K562 (cell line): ENCODE measurements around the gene GRB10. TPM values are rescaled to one million over a fixed set of nuclear protein-coding genes. Genes with fewer than 3 reads are reported as not detected.
"Not testable (repeated sequence)": the region's sequence is repeated elsewhere in the genome, so short reads cannot be mapped to it uniquely, and the experiment has no call there.

Experiments used
- ATAC-seq: fragments of 200-7000 bp; cut with Tn5 transposase; 3 replicates; pipeline ENCODE4 v1.9.1; 2020; ENCODE audit warnings: moderate library complexity
- BruUV-seq: library from RNA; stranded (reverse); fragments of 400-500 nt; replicated peaks from 2 replicates; lab custom pipeline; 2021; lab: Mats Ljungman, UMichigan
- CTCF ChIA-PET: fragments of 300-600 bp; formaldehyde crosslinking; extraction: SDS; loops from one replicate; lab custom pipeline; 2021; ENCODE audit warnings: low intra/inter-chr PET ratio; lab: Yijun Ruan, JAX
- POLR2A ChIA-PET: fragments of 300-600, 350-650 bp; sonication (Branson Sonifier 250); formaldehyde crosslinking; extraction: SDS; loops from one replicate; lab custom pipeline; 2021; ENCODE audit warnings: antibody characterized with exemption, inconsistent platforms; lab: Yijun Ruan, JAX
- DNase-seq, 4 experiments: peaks; one replicate each; pipeline versions ENCODE4 v3.0.0 to v3.0.0-alpha.2; 2011 to 2018; ENCODE audit warnings: low spot score in 3 of 4, mixed read lengths in 3 of 4; ENCODE audit errors: extremely low read depth in 1 of 4
- FAIRE-seq: peaks from 2 replicates; lab custom pipeline; 2011; peaks lifted over from hg19 to GRCh38; lab: Jason Lieb, UNC
- H2AFZ ChIP-seq: 2 replicates; pipeline ENCODE4 v1.6.0; 2011; ENCODE audit warnings: low read depth, low read length, control low read depth, inconsistent platforms
- H3K27ac ChIP-seq: fragments of 200-600 bp; 3 replicates; pipeline ENCODE4 v1.8.0; 2011; ENCODE audit warnings: low read depth, mild to moderate bottlenecking, control low read depth, inconsistent platforms, low read length, moderate library complexity, mixed read lengths; ENCODE audit errors: extremely low read depth
- H3K27me3 ChIP-seq, 2 experiments: fragments of 300-600 bp in 1 of 2; 2 replicates in 1 of 2; 3 replicates in 1 of 2; pipeline versions ENCODE4 v1.6.0 to v1.8.0; 2011; ENCODE audit warnings: inconsistent platforms in 2 of 2, low read length in 2 of 2, mild to moderate bottlenecking in 1 of 2, mixed read lengths in 1 of 2, moderate library complexity in 1 of 2; ENCODE audit not compliant: control insufficient read depth in 2 of 2, insufficient read depth in 2 of 2
- H3K36me3 ChIP-seq: fragments of 300-600 bp; 3 replicates; pipeline ENCODE4 v1.8.0; 2011; ENCODE audit warnings: mild to moderate bottlenecking, low read length, inconsistent platforms; ENCODE audit not compliant: control insufficient read depth, insufficient read depth
- H3K4me1 ChIP-seq, 2 experiments: fragments of 200-600 bp in 1 of 2; replicated peaks in 1 of 2; 2 replicates in 1 of 2; 3 replicates in 1 of 2; pipeline versions ENCODE4 v1.5.1 to v1.8.0; 2011; ENCODE audit warnings: inconsistent platforms in 2 of 2, low read length in 2 of 2, mild to moderate bottlenecking in 1 of 2, mixed read lengths in 1 of 2, moderate library complexity in 1 of 2; ENCODE audit not compliant: control insufficient read depth in 2 of 2, insufficient read depth in 2 of 2
- H3K4me2 ChIP-seq: 2 replicates; pipeline ENCODE4 v1.6.1; 2011; ENCODE audit warnings: low read length, control low read depth, inconsistent platforms, mixed read lengths; ENCODE audit not compliant: insufficient read depth
- H3K4me3 ChIP-seq: fragments of 200-600 bp; sonication (generic), shearing (Covaris generic); 2 replicates; pipeline ENCODE4 v1.5.1; 2016; ENCODE audit warnings: control low read depth, inconsistent platforms
- H3K79me2 ChIP-seq: fragments of 200-600 bp; 3 replicates; pipeline ENCODE4 v1.8.0; 2011; ENCODE audit warnings: low read length, inconsistent platforms; ENCODE audit not compliant: control insufficient read depth, insufficient read depth
- H3K9ac ChIP-seq, 2 experiments: 2 replicates each; pipeline versions ENCODE4 v1.6.0 to v1.6.1; 2011; ENCODE audit warnings: low read depth in 2 of 2, low read length in 2 of 2, control low read depth in 1 of 2, inconsistent platforms in 1 of 2, mild to moderate bottlenecking in 1 of 2, mixed read lengths in 1 of 2; ENCODE audit not compliant: insufficient read depth in 1 of 2
- H3K9me1 ChIP-seq: one replicate; pipeline ENCODE4 v1.6.0; 2011; ENCODE audit warnings: inconsistent platforms, mild to moderate bottlenecking, low read length, moderate library complexity; ENCODE audit not compliant: control insufficient read depth, insufficient read depth
- H3K9me3 ChIP-seq: replicated peaks from 2 replicates; pipeline ENCODE4 v1.5.1; 2011; ENCODE audit warnings: low read depth, low read length, inconsistent platforms; ENCODE audit not compliant: control insufficient read depth, insufficient read depth
- H4K20me1 ChIP-seq: replicated peaks from 2 replicates; pipeline ENCODE4 v1.6.1; 2011; ENCODE audit warnings: low read length, inconsistent platforms, mixed read lengths; ENCODE audit not compliant: control insufficient read depth, insufficient read depth
- NFIC ChIP-seq: fragments of 450-650 bp; IDR thresholded peaks from 2 replicates; pipeline ENCODE4 v1.6.1; 2017; ENCODE audit warnings: mild to moderate bottlenecking, inconsistent platforms
- SPI1 ChIP-seq: IDR thresholded peaks from 2 replicates; pipeline ENCODE4 v1.6.1; 2011; ENCODE audit warnings: low read depth, low read length, control low read depth, borderline replicate concordance
- ZNF146 ChIP-seq: IDR thresholded peaks from one replicate; pipeline ENCODE4 v1.6.1; 2018; ENCODE audit warnings: missing compliant biosample characterization; ENCODE audit not compliant: unreplicated experiment
- WGBS: fragments of 100-300 bp; shearing (Covaris generic); methylation state at CpG from one replicate; pipeline ENCODE4 v1.1.6; 2016; ENCODE audit warnings: low coverage, mixed read lengths; ENCODE audit not compliant: insufficient coverage; ENCODE audit errors: missing lambda C conversion rate; 5-methylcytosine and 5-hydroxymethylcytosine counted together
- in situ Hi-C: fragments of 300-500 bp; cut with MboI; formaldehyde crosslinking; loops from 4 replicates; pipeline ENCODE4 v1.15.0; 2018; ENCODE audit warnings: inconsistent platforms, mixed read lengths
- intact Hi-C: fragments of 100-400 bp; cut with micrococcal nuclease; formaldehyde crosslinking; loops from 2 replicates; pipeline ENCODE4 v1.14.2; 2022
- polyA plus RNA-seq, 8 experiments: library from polyadenylated mRNA; depleted of rRNA in 4 of 8; stranded (reverse) in 5 of 8; unstranded in 3 of 8; fragments of >200 nt; fragmentation: Nextera tagmentation in 2 of 8; fragmentation: Illumina TruSeq in 1 of 8; extraction: Ambion mirVana in 2 of 8; extraction: Trizol in 1 of 8; gene quantifications; 2 replicates each; pipeline versions ENCODE4 v1.2.1 to v1.2.3, GENCODE V29; 2011 to 2014; ENCODE audit warnings: inconsistent platforms in 1 of 8, missing spikeins in 1 of 8
- total RNA-seq, 7 experiments: library from RNA; depleted of rRNA in 6 of 7; stranded (reverse); fragments of >200 nt in 6 of 7; fragmentation: Illumina TruSeq in 2 of 7; extraction: Trizol in 2 of 7; gene quantifications; 2 replicates each; pipeline versions ENCODE4 v1.2.1 to v1.2.3, GENCODE V29; 2011 to 2021; ENCODE audit warnings: low replicate concordance in 1 of 7

The GRB10 gene
- total and polyA plus RNA-seq, 9 of the 15 experiments (the other 6 are each of a cell fraction or from before 2014, with no cell fraction given), result 8.9 to 88.5 (median 40.7) TPM

GRCh38 chr7:50774319-50774718, 8.4 kb downstream of the GRB10 start:
- Histone ChIP-seq H2AFZ (no peak overlapping the region), H3K27ac (no peak overlapping the region), H3K9me1 (no peaks in the 10 kb centered on the region), H3K9me3 (no peaks in the 10 kb centered on the region), H3K9ac (no peak overlapping the region), H3K4me1 (peaks cover 2 to 10% of the 10 kb centered on the region in 2 experiments; a peak in 3 of 5 replicates), H4K20me1 (peaks cover 47% of the 10 kb centered on the region), H3K27me3 (no peaks in the 10 kb centered on the region), H3K4me2 (no peak overlapping the region), H3K4me3 (no peak overlapping the region), H3K36me3 (no peaks in the 10 kb centered on the region; the same call in 2 of the 3 replicates), H3K79me2 (peaks cover 97% of the 10 kb centered on the region)
- no peak for FAIRE-seq
- TF ChIP-seq ZNF146 (CRISPR knock-in tag), result no peak
- peak; percentile 39; the same call in 1 of the 2 replicates for TF ChIP-seq SPI1
- ChIA-PET POLR2A (interaction anchor here (1.1 kb wide), 1 partner anchor 22 kb away, joined by 3 read pairs; no protein-coding TSS in a partner anchor), CTCF (no interaction called here)
- in situ Hi-C loops (no loop called here), intact Hi-C loops (no loop called here)
- WGBS, result 79% methylated on average over 1 of the region's 1 CpG
- no peak for ATAC-seq
- no peak for DNase-seq
- no TSS peak for BruUV-seq

GRCh38 chr7:50773071-50773470, 9.6 kb downstream of the GRB10 start:
- in situ Hi-C loops, CTCF ChIA-PET, intact Hi-C loops, H3K9ac ChIP-seq, H3K9me3 ChIP-seq, DNase-seq, BruUV-seq, FAIRE-seq, H3K4me3 ChIP-seq, H3K9me1 ChIP-seq, H3K27ac ChIP-seq, H3K36me3 ChIP-seq, H2AFZ ChIP-seq, H3K4me2 ChIP-seq, ATAC-seq, H3K27me3 ChIP-seq: not testable (repeated sequence)
- POLR2A ChIA-PET, result interaction anchor here (0.6 to 1.4 kb wide), 4 partner anchors 12 to 43 kb away, joined by 3 to 4 read pairs (median 3); no protein-coding TSS in a partner anchor
- H4K20me1 ChIP-seq, result peaks cover 56% of the 10 kb centered on the region
- WGBS, result 40% methylated on average over 4 of the region's 4 CpGs
- H3K4me1 ChIP-seq, result peaks cover 2 to 10% of the 10 kb centered on the region in 2 experiments; a peak in 3 of 5 replicates
- peaks cover 97% of the 10 kb centered on the region for H3K79me2 ChIP-seq
- 0 out of 2 replicates have a peak, but pooled peaks have one; percentile 14 for TF ChIP-seq NFIC
